ENCODE data around the gene P3H3.

P3H3 gene

DNA sequence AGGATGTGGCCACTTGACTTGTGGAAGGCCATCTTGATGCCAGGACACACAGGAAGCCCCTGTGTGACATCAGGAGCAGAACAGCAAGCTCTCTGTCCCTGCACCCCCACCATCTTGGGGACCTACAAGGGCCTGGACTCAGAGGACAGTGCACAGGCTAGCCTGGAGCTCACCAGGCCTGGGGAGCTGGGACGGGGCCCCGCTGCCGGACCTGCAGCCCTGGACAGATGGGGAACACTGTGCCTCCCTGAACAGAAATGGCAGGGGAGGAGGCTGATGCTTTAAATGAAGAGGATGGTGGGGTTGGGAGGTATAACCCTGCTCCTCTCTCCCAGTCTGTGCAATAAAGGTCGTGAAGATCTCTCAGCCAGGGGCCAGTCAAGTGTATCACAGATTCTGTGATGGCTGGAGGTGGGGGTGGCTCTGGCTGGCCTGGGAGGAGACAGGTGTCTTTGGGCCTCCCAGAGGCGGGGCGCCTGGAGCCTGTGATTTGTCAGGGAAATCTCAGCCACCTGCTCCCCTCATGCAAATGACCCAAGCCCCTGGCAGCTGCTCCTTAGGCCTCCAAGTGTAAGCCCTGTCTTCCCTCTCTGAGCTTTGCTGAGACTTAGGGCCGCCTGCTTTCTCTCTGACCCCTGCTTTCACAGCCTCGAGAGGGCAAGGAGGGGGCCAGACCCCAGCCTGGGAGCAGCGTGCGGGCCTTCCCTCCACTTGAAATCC, 11.4 kb downstream of the P3H3 start:
- no peak for DNase-seq (ENCODE audit: low read depth)
- H3K27me3 ChIP-seq (replicated peaks; ENCODE audit: control insufficient read depth, insufficient read depth, low read length), result no peaks in the 10 kb centered on the region
- peaks cover 9% of the 10 kb centered on the region for H3K36me3 ChIP-seq (ENCODE audit: control insufficient read depth, insufficient read depth, low read length, severe bottlenecking)
- H3K4me1 ChIP-seq (ENCODE audit: control insufficient read depth, insufficient read depth, low read length), result no peaks in the 10 kb centered on the region
- no peak overlapping the region for H3K9ac ChIP-seq (ENCODE audit: low read length)
- no peaks in the 10 kb centered on the region for H3K9me3 ChIP-seq (ENCODE audit: control insufficient read depth, low read length)
- H3K4me3 ChIP-seq (ENCODE audit: low read length), result no peak overlapping the region

DNA sequence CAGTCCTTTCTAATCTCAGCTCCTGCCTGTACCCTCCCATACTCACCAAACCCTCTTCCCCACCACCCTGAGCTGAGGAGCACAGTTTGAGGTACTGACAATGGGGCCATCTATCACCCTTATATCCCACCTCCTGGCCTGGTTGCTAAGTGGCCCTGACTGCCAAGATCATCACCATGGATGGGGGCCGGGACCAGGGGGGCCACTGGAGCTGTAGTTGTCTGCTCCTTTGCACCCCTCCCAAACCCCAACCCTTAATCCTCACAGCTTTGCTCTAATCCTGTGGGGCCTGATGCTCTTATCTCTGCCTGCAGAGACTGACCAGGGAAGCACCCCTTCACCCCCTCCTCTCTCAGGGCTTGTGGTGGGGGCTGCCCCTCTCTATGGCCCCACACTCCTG, 12.1 kb downstream of the P3H3 start:
- no peak for DNase-seq (ENCODE audit: low read depth)
- Histone ChIP-seq H3K4me3 (ENCODE audit: low read length) (no peak overlapping the region), H3K27me3 (replicated peaks; ENCODE audit: control insufficient read depth, insufficient read depth, low read length) (no peaks in the 10 kb centered on the region), H3K36me3 (ENCODE audit: control insufficient read depth, insufficient read depth, low read length, severe bottlenecking) (peaks cover 9% of the 10 kb centered on the region), H3K4me1 (ENCODE audit: control insufficient read depth, insufficient read depth, low read length) (no peaks in the 10 kb centered on the region), H3K9me3 (ENCODE audit: control insufficient read depth, low read length) (no peaks in the 10 kb centered on the region), H3K9ac (ENCODE audit: low read length) (no peak overlapping the region)

DNA sequence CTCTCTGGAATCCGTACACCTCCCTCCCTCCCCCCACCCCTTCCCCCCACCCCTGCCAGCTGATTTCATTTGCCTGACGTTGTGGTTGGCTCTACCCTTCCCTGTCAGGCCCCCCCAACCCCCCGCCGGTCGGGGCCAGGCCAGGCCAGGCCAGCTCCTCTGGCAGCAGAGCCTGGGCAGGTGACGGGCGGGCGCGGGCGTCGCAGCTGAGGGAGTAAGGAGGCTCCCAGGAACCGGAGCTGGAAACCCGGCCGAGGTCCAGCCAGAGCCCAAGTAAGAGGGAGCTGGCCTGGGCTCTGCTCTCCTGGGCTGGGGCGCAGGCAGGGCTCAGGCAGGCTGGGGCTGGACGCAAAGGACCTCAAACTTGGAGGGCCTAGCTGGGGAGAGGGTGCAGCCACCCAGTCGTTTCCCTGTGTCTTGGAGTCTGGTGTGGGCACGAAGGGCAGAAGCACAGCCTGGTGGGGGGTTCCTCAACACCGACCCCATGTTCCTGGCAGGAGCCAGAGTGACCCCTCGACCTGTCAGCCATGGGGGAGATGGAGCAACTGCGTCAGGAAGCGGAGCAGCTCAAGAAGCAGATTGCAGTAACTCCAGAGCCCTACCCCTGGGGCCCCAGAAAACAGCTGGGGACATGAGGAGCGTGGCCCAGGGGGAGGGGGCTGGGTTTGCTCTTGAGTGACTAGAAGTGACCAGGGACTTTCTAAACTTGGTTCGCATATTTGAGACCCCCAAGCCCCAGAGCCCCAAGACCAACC, 12.7 kb downstream of the P3H3 start, which contains the start of gene GNB3:
Gene GNB3 (plus strand): TSS at position 165 of the 755 bp plus-strand sequence. CDS start 363 bp downstream, at position 528.
- no peaks in the 10 kb centered on the region for H3K9me3 ChIP-seq (ENCODE audit: control insufficient read depth, low read length)
- H3K9ac ChIP-seq (ENCODE audit: low read length), result no peak within 1 kb of the TSS
- no peaks in the 10 kb centered on the region for H3K27me3 ChIP-seq (replicated peaks; ENCODE audit: control insufficient read depth, insufficient read depth, low read length)
- no peaks in the 10 kb centered on the region for H3K4me1 ChIP-seq (ENCODE audit: control insufficient read depth, insufficient read depth, low read length)
- no peak within 1 kb of the TSS for H3K4me3 ChIP-seq (ENCODE audit: low read length)
- H3K36me3 ChIP-seq (ENCODE audit: control insufficient read depth, insufficient read depth, low read length, severe bottlenecking), result peaks cover 9% of the 10 kb centered on the region
- DNase-seq (ENCODE audit: low read depth), result no peak

DNA sequence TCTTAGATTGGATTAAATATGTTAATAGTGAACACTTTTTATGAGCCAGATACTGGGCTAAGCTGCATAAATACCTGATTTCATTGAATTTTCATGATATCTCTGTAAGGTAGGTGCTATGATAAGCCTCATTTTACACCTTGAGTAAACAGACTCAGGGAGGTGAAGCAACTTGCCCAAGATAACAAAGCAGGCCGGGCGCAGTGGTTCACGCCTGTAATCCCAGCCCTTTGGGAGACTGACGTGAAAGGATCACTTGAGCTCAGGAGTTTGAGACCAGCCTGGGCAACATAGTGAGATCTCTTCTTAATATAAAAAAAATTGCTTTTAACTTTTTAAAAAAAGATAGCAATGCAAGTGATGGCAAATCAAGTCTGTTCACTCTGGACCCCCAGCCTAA, 13.9 kb downstream of the P3H3 start:
- H3K27me3 ChIP-seq (replicated peaks; ENCODE audit: control insufficient read depth, insufficient read depth, low read length), result no peaks in the 10 kb centered on the region
- no peaks in the 10 kb centered on the region for H3K4me1 ChIP-seq (ENCODE audit: control insufficient read depth, insufficient read depth, low read length)
- no peak overlapping the region for H3K4me3 ChIP-seq (ENCODE audit: low read length)
- H3K9me3 ChIP-seq (ENCODE audit: control insufficient read depth, low read length), result no peaks in the 10 kb centered on the region
- H3K9ac ChIP-seq (ENCODE audit: low read length), result no peak overlapping the region
- DNase-seq (ENCODE audit: low read depth), result no peak
- peaks cover 15% of the 10 kb centered on the region for H3K36me3 ChIP-seq (ENCODE audit: control insufficient read depth, insufficient read depth, low read length, severe bottlenecking)

DNA sequence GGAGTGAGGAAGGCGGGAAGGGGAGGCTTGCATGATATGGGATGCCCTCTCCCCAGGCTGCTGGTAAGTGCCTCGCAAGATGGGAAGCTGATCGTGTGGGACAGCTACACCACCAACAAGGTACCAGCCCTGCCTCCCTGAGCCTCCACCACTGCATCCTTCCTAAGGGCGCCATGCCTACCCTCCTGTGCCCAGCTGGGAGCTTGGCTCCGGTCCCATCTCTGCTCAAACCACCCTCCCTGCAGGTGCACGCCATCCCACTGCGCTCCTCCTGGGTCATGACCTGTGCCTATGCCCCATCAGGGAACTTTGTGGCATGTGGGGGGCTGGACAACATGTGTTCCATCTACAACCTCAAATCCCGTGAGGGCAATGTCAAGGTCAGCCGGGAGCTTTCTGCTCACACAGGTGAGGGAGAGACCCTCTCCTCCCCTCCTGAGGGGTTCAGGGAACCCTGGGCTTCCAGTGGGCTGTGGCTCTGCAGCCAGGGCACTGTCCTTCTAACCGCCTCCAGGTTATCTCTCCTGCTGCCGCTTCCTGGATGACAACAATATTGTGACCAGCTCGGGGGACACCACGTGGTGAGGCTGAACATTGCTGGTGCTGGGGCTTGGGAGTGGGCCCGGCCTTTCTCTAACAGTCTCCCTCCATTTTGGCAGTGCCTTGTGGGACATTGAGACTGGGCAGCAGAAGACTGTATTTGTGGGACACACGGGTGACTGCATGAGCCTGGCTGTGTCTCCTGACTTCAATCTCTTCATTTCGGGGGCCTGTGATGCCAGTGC, 15.1 kb downstream of the P3H3 start:
- DNase-seq (ENCODE audit: low read depth), result no peak
- H3K27me3 ChIP-seq (replicated peaks; ENCODE audit: control insufficient read depth, insufficient read depth, low read length), result no peaks in the 10 kb centered on the region
- H3K4me1 ChIP-seq (ENCODE audit: control insufficient read depth, insufficient read depth, low read length), result no peaks in the 10 kb centered on the region
- H3K9me3 ChIP-seq (ENCODE audit: control insufficient read depth, low read length), result no peaks in the 10 kb centered on the region
- peaks cover 15% of the 10 kb centered on the region for H3K36me3 ChIP-seq (ENCODE audit: control insufficient read depth, insufficient read depth, low read length, severe bottlenecking)
- H3K4me3 ChIP-seq (ENCODE audit: low read length), result no peak overlapping the region
- no peak overlapping the region for H3K9ac ChIP-seq (ENCODE audit: low read length)

DNA sequence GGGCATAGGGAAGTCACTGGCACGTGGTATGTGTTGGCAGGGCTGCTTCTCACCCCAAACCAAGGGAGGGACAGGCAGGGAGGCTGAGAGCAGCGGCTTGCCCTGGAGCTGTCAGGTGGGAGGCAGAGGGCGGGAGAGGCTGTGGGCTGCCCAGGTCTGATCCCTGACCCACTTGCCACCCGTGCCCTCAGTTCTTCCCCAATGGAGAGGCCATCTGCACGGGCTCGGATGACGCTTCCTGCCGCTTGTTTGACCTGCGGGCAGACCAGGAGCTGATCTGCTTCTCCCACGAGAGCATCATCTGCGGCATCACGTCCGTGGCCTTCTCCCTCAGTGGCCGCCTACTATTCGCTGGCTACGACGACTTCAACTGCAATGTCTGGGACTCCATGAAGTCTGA, 17.2 kb downstream of the P3H3 start:
- no peak for DNase-seq (ENCODE audit: low read depth)
- Histone ChIP-seq H3K36me3 (ENCODE audit: control insufficient read depth, insufficient read depth, low read length, severe bottlenecking) (peaks cover 10% of the 10 kb centered on the region), H3K27me3 (replicated peaks; ENCODE audit: control insufficient read depth, insufficient read depth, low read length) (no peaks in the 10 kb centered on the region), H3K4me1 (ENCODE audit: control insufficient read depth, insufficient read depth, low read length) (no peaks in the 10 kb centered on the region), H3K4me3 (ENCODE audit: low read length) (no peak overlapping the region), H3K9ac (ENCODE audit: low read length) (no peak overlapping the region), H3K9me3 (ENCODE audit: control insufficient read depth, low read length) (no peaks in the 10 kb centered on the region)

DNA sequence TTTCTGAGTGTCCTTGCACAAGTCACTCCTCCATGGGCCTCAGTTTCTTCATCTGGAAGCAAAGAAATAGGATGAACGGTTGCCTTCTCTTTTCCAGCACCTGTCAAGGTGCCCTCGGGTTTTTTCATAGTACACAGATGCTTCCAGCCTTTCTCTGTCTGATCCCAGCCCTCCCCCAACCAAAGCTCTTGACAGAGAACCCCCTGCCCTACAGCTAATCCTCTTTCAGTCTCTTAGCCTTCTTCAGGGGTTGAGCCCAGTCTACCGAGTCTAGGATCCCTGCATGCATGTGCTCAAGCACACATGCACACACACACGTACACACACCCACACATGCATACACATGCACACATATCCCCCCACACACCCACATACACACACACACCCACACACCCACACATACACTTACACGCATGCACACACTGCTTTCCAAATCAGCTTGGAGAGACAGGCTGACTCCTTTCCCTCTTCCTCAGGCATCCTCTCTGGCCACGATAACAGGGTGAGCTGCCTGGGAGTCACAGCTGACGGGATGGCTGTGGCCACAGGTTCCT, 18.2 kb downstream of the P3H3 start:
- no peaks in the 10 kb centered on the region for H3K27me3 ChIP-seq (replicated peaks; ENCODE audit: control insufficient read depth, insufficient read depth, low read length)
- no peak overlapping the region for H3K9ac ChIP-seq (ENCODE audit: low read length)
- DNase-seq (ENCODE audit: low read depth), result no peak
- peaks cover 5% of the 10 kb centered on the region for H3K4me1 ChIP-seq (ENCODE audit: control insufficient read depth, insufficient read depth, low read length)
- peaks cover 10% of the 10 kb centered on the region for H3K36me3 ChIP-seq (ENCODE audit: control insufficient read depth, insufficient read depth, low read length, severe bottlenecking)
- H3K4me3 ChIP-seq (ENCODE audit: low read length), result no peak overlapping the region
- H3K9me3 ChIP-seq (ENCODE audit: control insufficient read depth, low read length), result no peaks in the 10 kb centered on the region

DNA sequence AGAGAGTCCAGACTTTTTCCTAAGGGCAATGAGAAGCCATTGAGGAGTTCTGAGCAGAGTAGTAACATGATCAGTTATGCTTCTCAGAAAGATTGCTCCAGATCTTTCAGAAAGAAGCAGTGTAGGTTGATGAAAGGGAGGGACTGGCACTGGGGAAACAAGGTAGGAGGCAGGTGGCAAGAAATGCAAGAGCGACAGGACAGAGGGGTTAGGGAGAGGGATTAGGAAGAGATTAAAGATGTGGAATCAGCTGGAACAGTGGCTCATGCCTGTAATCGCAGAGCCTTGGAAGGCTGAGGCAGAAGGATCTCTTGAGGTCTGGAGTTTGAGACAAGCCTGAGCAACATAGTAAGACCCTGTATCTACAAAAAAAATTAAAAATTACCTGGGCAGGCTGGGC, 19.5 kb downstream of the P3H3 start:
- Histone ChIP-seq H3K36me3 (ENCODE audit: control insufficient read depth, insufficient read depth, low read length, severe bottlenecking) (peaks cover 10% of the 10 kb centered on the region), H3K27me3 (replicated peaks; ENCODE audit: control insufficient read depth, insufficient read depth, low read length) (no peaks in the 10 kb centered on the region), H3K4me3 (ENCODE audit: low read length) (no peak overlapping the region), H3K9ac (ENCODE audit: low read length) (no peak overlapping the region), H3K4me1 (ENCODE audit: control insufficient read depth, insufficient read depth, low read length) (peaks cover 5% of the 10 kb centered on the region), H3K9me3 (ENCODE audit: control insufficient read depth, low read length) (no peaks in the 10 kb centered on the region)
- DNase-seq (ENCODE audit: low read depth), result no peak

DNA sequence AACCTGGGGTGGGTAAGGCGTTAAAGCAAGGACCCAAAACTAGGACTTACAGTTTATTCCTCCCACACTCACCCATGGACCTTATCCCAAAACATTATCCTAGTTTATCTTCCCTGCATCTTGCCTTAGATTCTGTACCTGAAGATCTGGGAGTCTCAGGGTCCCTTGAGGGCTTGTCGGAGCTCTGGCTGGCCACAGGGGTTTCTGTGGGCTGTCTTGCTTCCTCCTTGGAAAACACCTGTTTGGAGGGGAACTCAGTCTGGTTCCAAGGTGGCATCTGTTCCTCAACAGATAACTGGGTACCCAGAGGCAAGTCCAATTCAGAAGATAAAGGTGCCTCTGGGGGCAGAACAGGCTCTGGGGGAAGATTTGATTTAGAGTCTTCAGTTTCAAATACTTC, 21.2 kb downstream of the P3H3 start:
- H3K36me3 ChIP-seq (ENCODE audit: control insufficient read depth, insufficient read depth, low read length, severe bottlenecking), result peaks cover 8% of the 10 kb centered on the region

DNA sequence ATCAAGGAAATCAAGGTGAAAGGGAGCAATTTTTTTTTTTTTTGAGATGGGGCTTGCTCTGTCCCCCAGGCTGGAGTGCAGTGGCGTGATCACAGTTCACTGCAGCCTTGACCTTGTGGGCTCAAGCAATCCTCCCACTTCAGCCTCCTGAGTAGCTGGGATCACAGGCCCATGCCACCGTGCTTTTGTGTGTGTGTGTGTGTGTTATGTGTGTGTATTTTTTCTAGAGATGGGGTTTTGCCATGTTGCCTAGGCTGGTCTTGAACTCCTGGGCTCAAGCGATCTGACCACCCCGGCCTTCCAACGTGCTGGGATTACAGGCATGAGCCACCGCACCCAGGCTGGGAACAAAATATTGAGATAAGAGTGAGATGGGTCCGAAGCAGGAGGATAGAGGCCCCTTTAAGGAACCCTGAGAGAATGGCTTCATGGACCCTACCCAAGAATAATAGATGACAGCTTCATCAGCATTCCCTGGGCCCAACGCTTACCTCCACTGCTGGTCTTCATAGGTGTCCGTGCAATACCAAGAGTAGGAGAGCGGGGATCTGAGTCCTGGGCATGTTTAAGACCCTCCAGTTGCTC, 21.9 kb downstream of the P3H3 start:
- Histone ChIP-seq H3K36me3 (ENCODE audit: control insufficient read depth, insufficient read depth, low read length, severe bottlenecking) (peaks cover 6% of the 10 kb centered on the region), H3K9ac (ENCODE audit: low read length) (no peak overlapping the region), H3K4me3 (ENCODE audit: low read length) (no peak overlapping the region)

More for the DNA sequence above, 21.2 kb downstream of the P3H3 start:
- no peak for DNase-seq (ENCODE audit: low read depth)
- Histone ChIP-seq H3K9ac (ENCODE audit: low read length) (no peak overlapping the region), H3K9me3 (ENCODE audit: control insufficient read depth, low read length) (no peaks in the 10 kb centered on the region), H3K4me3 (ENCODE audit: low read length) (no peak overlapping the region), H3K4me1 (ENCODE audit: control insufficient read depth, insufficient read depth, low read length) (peaks cover 20% of the 10 kb centered on the region), H3K27me3 (replicated peaks; ENCODE audit: control insufficient read depth, insufficient read depth, low read length) (no peaks in the 10 kb centered on the region)

DNA sequence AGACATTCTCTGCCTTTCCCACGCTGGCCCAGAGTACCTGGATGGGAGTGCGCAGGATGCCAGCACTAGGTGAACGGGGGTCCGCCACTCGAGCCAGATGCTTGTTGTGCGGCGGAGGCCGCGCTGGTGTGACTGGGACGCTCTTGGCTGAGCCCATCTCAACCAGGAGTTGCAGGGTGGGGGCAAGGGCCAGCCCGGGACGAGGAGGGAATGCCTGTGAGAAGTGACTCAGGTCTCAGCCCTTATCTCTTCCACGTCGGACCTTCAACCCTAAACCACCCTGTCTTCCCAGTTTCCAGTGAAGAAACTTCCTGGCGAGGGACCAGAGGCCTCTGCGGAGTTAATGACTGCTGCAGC, 22.6 kb downstream of the P3H3 start:
- no peaks in the 10 kb centered on the region for H3K9me3 ChIP-seq (ENCODE audit: control insufficient read depth, low read length)
- DNase-seq (ENCODE audit: low read depth), result no peak
- peak overlapping the region; percentile 84 for H3K4me3 ChIP-seq (ENCODE audit: low read length)
- H3K4me1 ChIP-seq (ENCODE audit: control insufficient read depth, insufficient read depth, low read length), result peaks cover 22% of the 10 kb centered on the region
- H3K36me3 ChIP-seq (ENCODE audit: control insufficient read depth, insufficient read depth, low read length, severe bottlenecking), result peaks cover 9% of the 10 kb centered on the region
- peak overlapping the region; percentile 17 for H3K9ac ChIP-seq (ENCODE audit: low read length)
- no peaks in the 10 kb centered on the region for H3K27me3 ChIP-seq (replicated peaks; ENCODE audit: control insufficient read depth, insufficient read depth, low read length)

More for the DNA sequence above, 21.9 kb downstream of the P3H3 start:
- no peaks in the 10 kb centered on the region for H3K27me3 ChIP-seq (replicated peaks; ENCODE audit: control insufficient read depth, insufficient read depth, low read length)
- H3K9me3 ChIP-seq (ENCODE audit: control insufficient read depth, low read length), result no peaks in the 10 kb centered on the region
- no peak for DNase-seq (ENCODE audit: low read depth)
- H3K4me1 ChIP-seq (ENCODE audit: control insufficient read depth, insufficient read depth, low read length), result peaks cover 22% of the 10 kb centered on the region
